SK-N-SH treated with all-trans-retinoic acid at 6 μM for 48 hours (cell line): ENCODE data around the gene CCDC178.

Source experiments
- ESRRG ChIP-seq: fragments of 250-450 bp; sonication (Bioruptor Pico); IDR thresholded peaks from 2 replicates; pipeline ENCODE4 v1.6.1; 2021; ENCODE audit warnings: mild to moderate bottlenecking
- POU6F1 ChIP-seq: fragments of 250-450 bp; sonication (Bioruptor Pico); IDR thresholded peaks from 2 replicates; pipeline ENCODE4 v1.8.0; 2021; ENCODE audit warnings: low read depth, mild to moderate bottlenecking, moderate library complexity, borderline replicate concordance
- TOX ChIP-seq: fragments of 250-450 bp; sonication (Bioruptor Pico); IDR thresholded peaks from 2 replicates; pipeline ENCODE4 v1.8.0; 2021; ENCODE audit warnings: mild to moderate bottlenecking, moderate library complexity, borderline replicate concordance
- ZC3H10 ChIP-seq: fragments of 250-450 bp; sonication (Bioruptor Pico); IDR thresholded peaks from 2 replicates; pipeline ENCODE4 v1.5.1; 2021; ENCODE audit warnings: mild to moderate bottlenecking, moderate library complexity
- ZNF8 ChIP-seq: fragments of 450-650 bp; formaldehyde crosslinking; IDR thresholded peaks from 2 replicates; pipeline ENCODE4 v1.5.0; 2020; ENCODE audit warnings: mild to moderate bottlenecking, moderate library complexity

GRCh38 chr18:32896776-32897547, 543.6 kb downstream of the CCDC178 start:
- TF ChIP-seq ZNF8 (no peak), POU6F1 (CRISPR knock-in tag) (no peak), ESRRG (CRISPR knock-in tag) (no peak), ZC3H10 (no peak), TOX (no peak)
